Cardiac septum (tissue), 1 donor: ENCODE results near the gene APC2. TPM values are rescaled to one million over a fixed set of nuclear protein-coding genes. Genes with fewer than 3 reads are reported as not detected.

Experiments
- DNase-seq: peaks from one replicate; pipeline ENCODE4 v3.0.0-alpha.2; 2020; ENCODE audit warnings: low spot score
- intact Hi-C: fragments of 100-400 bp; cut with DNase I; formaldehyde crosslinking; loops from one replicate; pipeline ENCODE4 v1.14.0; 2022
- total RNA-seq: library from RNA; stranded (reverse); fragmentation: NEBNext Ultra II Directional; extraction: Animal tissue kit (Norgen Biotek cat#: 25700); gene quantifications from one replicate; pipeline ENCODE4 v1.2.1, GENCODE V29; 2021
- donor health status: DM: no; HTN: no; CAD: no.

The APC2 gene
- total RNA-seq, 1 donor from 2014 or later: 0.08 TPM

GRCh38 chr19:1502433-1503088, 52.6 kb downstream of the APC2 start:
- intact Hi-C loops: no loop called here

GRCh38 chr19:1503089-1503924, 53.4 kb downstream of the APC2 start:
- no peak for DNase-seq
- intact Hi-C loops: no loop called here

More at GRCh38 chr19:1502433-1503088, 52.6 kb downstream of the APC2 start:
- no peak for DNase-seq

GRCh38 chr19:1503925-1504773, 54.2 kb downstream of the APC2 start:
- intact Hi-C loops: no loop called here
- DNase-seq: no peak

- no peak for DNase-seq
- intact Hi-C loops: no loop called here
Observed at GRCh38 chr19:1505012-1505411, 55.1 kb downstream of the APC2 start.

GRCh38 chr19:1505991-1506881, 56.3 kb downstream of the APC2 start:
- no peak for DNase-seq
- intact Hi-C loops: no loop called here

GRCh38 chr19:1507192-1507660, 57.3 kb downstream of the APC2 start:
- intact Hi-C loops: no loop called here

GRCh38 chr19:1507763-1508506, 58.0 kb downstream of the APC2 start:
- peak; percentile 94 for DNase-seq
- intact Hi-C loops: no loop called here

More at GRCh38 chr19:1507192-1507660, 57.3 kb downstream of the APC2 start:
- no peak for DNase-seq

- intact Hi-C loops: no loop called here
- no peak for DNase-seq
Observed at GRCh38 chr19:1508507-1508856, 58.6 kb downstream of the APC2 start.

GRCh38 chr19:1509602-1510441, 59.9 kb downstream of the APC2 start:
- DNase-seq: no peak

GRCh38 chr19:1510442-1510806, 60.5 kb downstream of the APC2 start:
- no peak for DNase-seq
- intact Hi-C loops: no loop called here

More at GRCh38 chr19:1509602-1510441, 59.9 kb downstream of the APC2 start:
- intact Hi-C loops: no loop called here

- intact Hi-C loops: no loop called here
- DNase-seq: no peak
Observed at GRCh38 chr19:1510807-1511206, 60.9 kb downstream of the APC2 start.

GRCh38 chr19:1511318-1512317, 61.7 kb downstream of the APC2 start:
- no peak for DNase-seq
- intact Hi-C loops: no loop called here

GRCh38 chr19:1512671-1513498, 63.0 kb downstream of the APC2 start, which contains the start of gene ADAMTSL5:
TSS of gene ADAMTSL5 (minus strand) at chr19:1513019. CDS start at chr19:1510943, 2,076 bp downstream.
- peak; percentile 86 for DNase-seq
- intact Hi-C loops: no loop called here

GRCh38 chr19:1513499-1514294, 63.8 kb downstream of the APC2 start:
- intact Hi-C loops: no loop called here
- no peak for DNase-seq

- no peak for DNase-seq
- intact Hi-C loops: no loop called here
Observed at GRCh38 chr19:1514295-1514661, 64.4 kb downstream of the APC2 start.
